NCI-H146 (cell line): Measurements from ENCODE around the gene TM9SF2.
"Not testable (repeated sequence)": the region's sequence is repeated elsewhere in the genome, so short reads cannot be mapped to it uniquely, and the experiment has no call there.

Source experiments
- DNase-seq: peaks from one replicate; lab custom pipeline; 2025; lab: John Stamatoyannopoulos, UW

Gene TM9SF2

GRCh38 chr13:99536023-99536422 is 34.8 kb downstream of the TM9SF2 start:
- DNase-seq: no peak

- no peak for DNase-seq
Measured at GRCh38 chr13:99540530-99540929, 39.3 kb downstream of the TM9SF2 start.

GRCh38 chr13:99542788-99543406 is 41.6 kb downstream of the TM9SF2 start:
- no peak for DNase-seq

- DNase-seq: no peak
Measured at GRCh38 chr13:99545361-99545760, 44.1 kb downstream of the TM9SF2 start.

GRCh38 chr13:99545979-99546378 is 44.7 kb downstream of the TM9SF2 start:
- DNase-seq: no peak

- DNase-seq: no peak
Measured at GRCh38 chr13:99546878-99547277, 45.6 kb downstream of the TM9SF2 start.

GRCh38 chr13:99548448-99548847 is 47.2 kb downstream of the TM9SF2 start:
- DNase-seq: no peak

- no peak for DNase-seq
Measured at GRCh38 chr13:99553033-99553432, 51.8 kb downstream of the TM9SF2 start.

GRCh38 chr13:99555149-99555548 is 53.9 kb downstream of the TM9SF2 start:
- no peak for DNase-seq

- no peak for DNase-seq
Measured at GRCh38 chr13:99556867-99557443, 55.7 kb downstream of the TM9SF2 start.

GRCh38 chr13:99558570-99559180 is 57.4 kb downstream of the TM9SF2 start:
- DNase-seq: no peak

GRCh38 chr13:99559560-99559959 is 58.3 kb downstream of the TM9SF2 start:
- DNase-seq: no peak

GRCh38 chr13:99563404-99563803 is 62.1 kb downstream of the TM9SF2 start:
- no peak for DNase-seq

GRCh38 chr13:99564386-99564785 is 63.1 kb downstream of the TM9SF2 start:
- no peak for DNase-seq

GRCh38 chr13:99565478-99566124 is 64.3 kb downstream of the TM9SF2 start:
- no peak for DNase-seq

- no peak for DNase-seq
Measured at GRCh38 chr13:99566125-99567083, 65.1 kb downstream of the TM9SF2 start.

GRCh38 chr13:99568901-99569300 is 67.6 kb downstream of the TM9SF2 start:
- not testable (repeated sequence) for DNase-seq

GRCh38 chr13:99572131-99572530 is 70.9 kb downstream of the TM9SF2 start:
- no peak for DNase-seq

- no peak for DNase-seq
Measured at GRCh38 chr13:99572921-99573320, 71.6 kb downstream of the TM9SF2 start.

- peak; percentile 52 for DNase-seq
Measured at GRCh38 chr13:99575376-99576120, 74.3 kb downstream of the TM9SF2 start.
